ENCODE results near the gene TMOD3.

The TMOD3 gene

DNA sequence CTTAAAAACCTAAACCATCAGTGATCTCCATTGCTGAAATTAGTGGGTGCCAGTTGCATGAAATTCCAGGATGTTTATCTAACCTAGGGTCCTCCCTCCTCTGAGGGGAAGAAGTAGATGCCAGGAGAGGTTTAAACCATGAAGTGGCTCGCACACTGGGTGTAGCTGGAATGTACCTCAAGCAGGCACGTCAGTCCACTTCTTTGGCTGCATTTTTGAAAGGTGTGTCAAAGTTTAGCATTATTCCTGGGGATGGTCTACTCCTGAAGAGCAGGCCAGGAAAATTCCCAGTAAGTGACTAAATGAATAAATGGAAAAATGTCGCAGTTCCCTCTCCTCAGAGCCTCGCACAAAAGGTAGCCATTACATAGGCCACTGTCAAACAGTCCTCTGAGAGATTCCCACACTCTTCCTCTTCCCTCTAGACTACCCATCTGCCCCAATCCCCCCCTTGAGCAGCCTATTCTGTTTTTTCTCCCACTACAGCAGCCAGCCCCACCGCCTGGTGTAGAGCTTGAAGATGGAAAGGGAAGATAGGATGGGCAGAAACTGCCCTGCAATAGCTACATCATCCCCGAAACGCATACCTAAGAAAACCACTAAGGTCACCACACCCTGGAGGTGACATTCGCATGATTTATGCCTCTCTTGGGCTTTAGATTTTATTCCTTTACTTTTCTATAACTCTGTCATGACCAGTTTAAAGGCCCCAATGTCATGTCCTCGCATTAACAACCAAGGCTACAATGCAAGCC is 655 bp upstream of the TMOD3 start:
- no peak for DNase-seq
- no peak overlapping the region for H3K9ac ChIP-seq (ENCODE audit: low read length)
- H3K4ac ChIP-seq (ENCODE audit: low read depth, low read length) = no peak overlapping the region
- H3K4me1 ChIP-seq (ENCODE audit: control insufficient read depth, low read depth, low read length) = no peaks in the 10 kb centered on the region
- H4K8ac ChIP-seq (ENCODE audit: low read depth, low read length) = no peak overlapping the region
- no peaks in the 10 kb centered on the region for H3K36me3 ChIP-seq (ENCODE audit: control insufficient read depth, insufficient read depth, low read length)
- no peak overlapping the region for H3K56ac ChIP-seq (ENCODE audit: low read length)
- H4K5ac ChIP-seq (ENCODE audit: low read length) = no peak overlapping the region
- H3K79me2 ChIP-seq (ENCODE audit: control insufficient read depth, insufficient read depth, low read length) = peaks cover 24% of the 10 kb centered on the region
- H3K27me3 ChIP-seq (ENCODE audit: insufficient read depth, low read length, poor library complexity) = no peaks in the 10 kb centered on the region
- no peak overlapping the region for H3K4me3 ChIP-seq (ENCODE audit: low read length)
- no CpG with 5 or more reads among the region's 9 CpGs for WGBS (ENCODE audit: extremely low coverage, insufficient coverage, low lambda C conversion rate)
- no peak overlapping the region for H3K23ac ChIP-seq (ENCODE audit: low read length)
- no peak overlapping the region for H2BK15ac ChIP-seq (replicated peaks; ENCODE audit: low read depth)
- H3K79me1 ChIP-seq (ENCODE audit: low read length) = peaks cover 2% of the 10 kb centered on the region
- no peak overlapping the region for H3K18ac ChIP-seq (ENCODE audit: low read length)
- no peak overlapping the region for H2AK5ac ChIP-seq (ENCODE audit: low read length)
- H3K4me2 ChIP-seq (ENCODE audit: low read length) = no peak overlapping the region
- H2BK5ac ChIP-seq (ENCODE audit: low read length) = no peak overlapping the region
- H2BK120ac ChIP-seq (ENCODE audit: low read depth, low read length) = no peak overlapping the region
- no peak overlapping the region for H3K27ac ChIP-seq (ENCODE audit: low read depth, low read length)

DNA sequence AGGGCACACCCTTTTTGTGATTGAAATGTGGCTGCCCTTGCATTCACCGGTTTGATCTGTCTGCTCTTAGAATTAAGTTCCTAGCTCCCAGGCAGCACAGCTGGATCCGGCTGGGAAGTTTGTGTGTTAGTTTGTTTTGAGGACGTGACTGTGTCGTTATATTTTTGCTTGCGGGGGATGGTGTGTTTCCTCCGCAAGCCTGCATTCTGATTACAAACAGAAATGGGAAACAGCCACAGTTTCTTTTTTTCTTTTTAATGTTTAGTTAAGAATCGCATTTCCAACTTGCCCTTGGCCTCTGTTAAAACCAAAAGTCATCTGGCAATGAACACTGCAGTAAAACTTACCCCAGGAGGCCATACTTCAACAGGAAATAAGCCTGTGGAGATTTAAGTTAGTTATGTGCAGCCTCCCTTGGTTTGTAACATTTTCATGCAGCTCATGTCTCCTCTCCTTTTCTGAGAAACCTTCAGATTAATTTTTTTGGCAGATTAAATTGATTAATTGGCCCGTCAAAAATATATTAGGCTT is 888 bp downstream of the TMOD3 start:
- no peak overlapping the region for H3K23ac ChIP-seq (ENCODE audit: low read length)
- H3K79me1 ChIP-seq (ENCODE audit: low read length) = peaks cover 2% of the 10 kb centered on the region
- no peaks in the 10 kb centered on the region for H3K4me1 ChIP-seq (ENCODE audit: control insufficient read depth, low read depth, low read length)
- peak overlapping the region; percentile 89 for H3K9ac ChIP-seq (ENCODE audit: low read length)
- H3K79me2 ChIP-seq (ENCODE audit: control insufficient read depth, insufficient read depth, low read length) = peaks cover 29% of the 10 kb centered on the region
- H3K27me3 ChIP-seq (ENCODE audit: insufficient read depth, low read length, poor library complexity) = no peaks in the 10 kb centered on the region
- H4K5ac ChIP-seq (ENCODE audit: low read length) = no peak overlapping the region
- no peak overlapping the region for H2AK5ac ChIP-seq (ENCODE audit: low read length)
- peak overlapping the region; percentile 49 for H3K4me3 ChIP-seq (ENCODE audit: low read length)
- no peak overlapping the region for H2BK15ac ChIP-seq (replicated peaks; ENCODE audit: low read depth)
- H3K27ac ChIP-seq (ENCODE audit: low read depth, low read length) = peak overlapping the region; percentile 58
- H3K56ac ChIP-seq (ENCODE audit: low read length) = peak overlapping the region; percentile 97
- peak overlapping the region; percentile 65 for H3K4me2 ChIP-seq (ENCODE audit: low read length)
- H3K4ac ChIP-seq (ENCODE audit: low read depth, low read length) = no peak overlapping the region
- peak; percentile 23 for DNase-seq
- no peak overlapping the region for H2BK120ac ChIP-seq (ENCODE audit: low read depth, low read length)
- H2BK5ac ChIP-seq (ENCODE audit: low read length) = no peak overlapping the region
- H4K8ac ChIP-seq (ENCODE audit: low read depth, low read length) = no peak overlapping the region
- no CpG with 5 or more reads among the region's 8 CpGs for WGBS (ENCODE audit: extremely low coverage, insufficient coverage, low lambda C conversion rate)
- no peaks in the 10 kb centered on the region for H3K36me3 ChIP-seq (ENCODE audit: control insufficient read depth, insufficient read depth, low read length)
- H3K18ac ChIP-seq (ENCODE audit: low read length) = peak overlapping the region; percentile 82

DNA sequence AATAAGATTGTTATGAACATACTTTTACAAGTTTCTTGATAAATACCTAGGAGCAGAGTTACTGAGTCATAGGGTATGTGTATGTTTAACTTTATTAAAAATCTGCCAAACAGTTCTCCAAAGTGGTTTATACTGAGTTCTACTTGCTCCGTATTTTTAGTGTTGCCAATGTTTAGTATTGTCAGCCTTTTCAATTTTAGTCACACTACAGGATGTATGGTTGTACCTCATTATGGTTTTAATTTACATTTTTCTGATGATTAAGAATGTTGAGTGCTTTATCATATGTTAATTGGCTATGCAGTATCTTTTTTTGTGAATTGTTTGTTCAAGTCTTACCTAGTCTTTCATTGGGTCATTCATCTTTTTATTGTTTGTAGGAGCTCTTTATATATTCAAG is 4.3 kb downstream of the TMOD3 start:
- no peaks in the 10 kb centered on the region for H3K36me3 ChIP-seq (ENCODE audit: control insufficient read depth, insufficient read depth, low read length)
- no peak overlapping the region for H2BK120ac ChIP-seq (ENCODE audit: low read depth, low read length)
- H4K8ac ChIP-seq (ENCODE audit: low read depth, low read length) = no peak overlapping the region
- H3K4ac ChIP-seq (ENCODE audit: low read depth, low read length) = no peak overlapping the region
- H3K56ac ChIP-seq (ENCODE audit: low read length) = no peak overlapping the region
- no peak overlapping the region for H4K5ac ChIP-seq (ENCODE audit: low read length)
- H3K27me3 ChIP-seq (ENCODE audit: insufficient read depth, low read length, poor library complexity) = no peaks in the 10 kb centered on the region
- H3K9ac ChIP-seq (ENCODE audit: low read length) = no peak overlapping the region
- no peaks in the 10 kb centered on the region for H3K4me1 ChIP-seq (ENCODE audit: control insufficient read depth, low read depth, low read length)
- H3K4me2 ChIP-seq (ENCODE audit: low read length) = no peak overlapping the region
- H3K23ac ChIP-seq (ENCODE audit: low read length) = no peak overlapping the region
- no peak overlapping the region for H2BK15ac ChIP-seq (replicated peaks; ENCODE audit: low read depth)
- no peak for DNase-seq
- no CpG with 5 or more reads among the region's 1 CpG for WGBS (ENCODE audit: extremely low coverage, insufficient coverage, low lambda C conversion rate)
- no peak overlapping the region for H3K27ac ChIP-seq (ENCODE audit: low read depth, low read length)
- no peak overlapping the region for H3K4me3 ChIP-seq (ENCODE audit: low read length)
- peaks cover 13% of the 10 kb centered on the region for H3K79me1 ChIP-seq (ENCODE audit: low read length)
- H2AK5ac ChIP-seq (ENCODE audit: low read length) = no peak overlapping the region
- no peak overlapping the region for H3K18ac ChIP-seq (ENCODE audit: low read length)
- no peak overlapping the region for H2BK5ac ChIP-seq (ENCODE audit: low read length)
- peaks cover 41% of the 10 kb centered on the region for H3K79me2 ChIP-seq (ENCODE audit: control insufficient read depth, insufficient read depth, low read length)

DNA sequence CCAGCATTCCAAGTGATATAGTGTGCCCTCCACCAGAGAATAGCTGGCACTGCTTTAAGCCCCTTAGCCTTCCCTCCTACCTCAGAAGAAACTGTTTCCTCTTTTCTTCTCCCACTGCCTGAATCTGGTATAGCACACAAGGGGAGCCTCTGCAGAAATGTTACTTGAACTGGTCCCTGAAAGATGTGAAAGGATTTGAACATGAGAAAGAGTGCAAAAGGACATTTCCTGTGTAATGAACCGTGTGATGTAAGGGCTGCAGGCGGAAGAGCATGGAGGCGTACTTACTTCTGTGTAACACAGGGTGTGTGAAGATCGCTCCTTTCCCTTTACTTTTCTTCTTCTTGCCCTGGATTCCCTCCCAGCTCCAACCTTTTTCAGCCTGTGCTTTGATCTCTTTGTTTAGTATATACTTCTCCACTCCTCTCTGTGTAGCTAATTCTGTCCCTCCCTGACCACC is 8.4 kb downstream of the TMOD3 start:
- Histone ChIP-seq H3K23ac (ENCODE audit: low read length) (no peak overlapping the region), H2BK120ac (ENCODE audit: low read depth, low read length) (no peak overlapping the region), H2BK15ac (replicated peaks; ENCODE audit: low read depth) (no peak overlapping the region), H3K79me2 (ENCODE audit: control insufficient read depth, insufficient read depth, low read length) (peaks cover 34% of the 10 kb centered on the region), H3K18ac (ENCODE audit: low read length) (no peak overlapping the region), H3K27ac (ENCODE audit: low read depth, low read length) (no peak overlapping the region), H3K9ac (ENCODE audit: low read length) (no peak overlapping the region), H4K8ac (ENCODE audit: low read depth, low read length) (no peak overlapping the region), H2BK5ac (ENCODE audit: low read length) (no peak overlapping the region), H3K27me3 (ENCODE audit: insufficient read depth, low read length, poor library complexity) (no peaks in the 10 kb centered on the region), H4K5ac (ENCODE audit: low read length) (no peak overlapping the region), H3K56ac (ENCODE audit: low read length) (no peak overlapping the region), H3K4me2 (ENCODE audit: low read length) (no peak overlapping the region), H3K4me1 (ENCODE audit: control insufficient read depth, low read depth, low read length) (peaks cover 1% of the 10 kb centered on the region), H3K4ac (ENCODE audit: low read depth, low read length) (no peak overlapping the region), H2AK5ac (ENCODE audit: low read length) (no peak overlapping the region), H3K79me1 (ENCODE audit: low read length) (peaks cover 16% of the 10 kb centered on the region), H3K4me3 (ENCODE audit: low read length) (no peak overlapping the region), H3K36me3 (ENCODE audit: control insufficient read depth, insufficient read depth, low read length) (no peaks in the 10 kb centered on the region)
- no CpG with 5 or more reads among the region's 4 CpGs for WGBS (ENCODE audit: extremely low coverage, insufficient coverage, low lambda C conversion rate)
- no peak for DNase-seq

DNA sequence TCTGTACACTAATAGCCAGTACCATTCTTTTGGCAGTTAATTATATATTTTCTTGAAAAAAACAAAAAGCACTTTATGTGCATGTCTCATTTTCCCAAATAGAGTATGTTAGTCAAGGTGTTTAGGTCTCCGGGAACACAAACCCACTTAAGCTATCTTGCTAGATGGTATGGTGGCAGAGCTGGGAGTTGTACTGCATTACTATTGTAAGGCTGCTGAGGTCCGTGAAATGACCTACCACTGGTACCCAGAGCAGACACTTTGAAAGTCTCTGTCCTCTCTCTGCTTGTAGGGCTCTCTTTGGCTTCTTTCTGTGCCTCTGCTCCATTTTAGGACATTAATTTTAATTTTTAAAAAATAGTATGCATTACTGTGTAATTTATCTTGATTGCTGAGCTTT is 8.8 kb downstream of the TMOD3 start:
- H2AK5ac ChIP-seq (ENCODE audit: low read length) = no peak overlapping the region
- no peak overlapping the region for H2BK5ac ChIP-seq (ENCODE audit: low read length)
- H2BK120ac ChIP-seq (ENCODE audit: low read depth, low read length) = no peak overlapping the region
- no peak overlapping the region for H2BK15ac ChIP-seq (replicated peaks; ENCODE audit: low read depth)
- no peak overlapping the region for H3K4me2 ChIP-seq (ENCODE audit: low read length)
- H4K8ac ChIP-seq (ENCODE audit: low read depth, low read length) = no peak overlapping the region
- no peak overlapping the region for H3K4me3 ChIP-seq (ENCODE audit: low read length)
- peaks cover 17% of the 10 kb centered on the region for H3K79me1 ChIP-seq (ENCODE audit: low read length)
- H3K4me1 ChIP-seq (ENCODE audit: control insufficient read depth, low read depth, low read length) = peaks cover 4% of the 10 kb centered on the region
- WGBS (ENCODE audit: extremely low coverage, insufficient coverage, low lambda C conversion rate) = no CpG with 5 or more reads among the region's 2 CpGs
- H3K79me2 ChIP-seq (ENCODE audit: control insufficient read depth, insufficient read depth, low read length) = peaks cover 35% of the 10 kb centered on the region
- H3K23ac ChIP-seq (ENCODE audit: low read length) = no peak overlapping the region
- DNase-seq = no peak
- no peaks in the 10 kb centered on the region for H3K27me3 ChIP-seq (ENCODE audit: insufficient read depth, low read length, poor library complexity)
- H4K5ac ChIP-seq (ENCODE audit: low read length) = no peak overlapping the region
- no peak overlapping the region for H3K9ac ChIP-seq (ENCODE audit: low read length)
- no peaks in the 10 kb centered on the region for H3K36me3 ChIP-seq (ENCODE audit: control insufficient read depth, insufficient read depth, low read length)
- H3K4ac ChIP-seq (ENCODE audit: low read depth, low read length) = no peak overlapping the region
- no peak overlapping the region for H3K56ac ChIP-seq (ENCODE audit: low read length)
- H3K18ac ChIP-seq (ENCODE audit: low read length) = no peak overlapping the region
- no peak overlapping the region for H3K27ac ChIP-seq (ENCODE audit: low read depth, low read length)
